HepG2 (cell line): ENCODE results near the gene MIS18A. TPM values are rescaled to one million over a fixed set of nuclear protein-coding genes. Genes with fewer than 3 reads are reported as not detected.

Experiments
- ATAC-seq: fragments of 200-7000 bp; cut with Tn5 transposase; 3 replicates; pipeline ENCODE4 v1.9.1; 2020; ENCODE audit warnings: mild to moderate bottlenecking, moderate library complexity
- BruUV-seq: library from RNA; stranded (reverse); fragments of 400-500 nt; replicated peaks from 2 replicates; lab custom pipeline; 2021; lab: Mats Ljungman, UMichigan
- CTCF ChIA-PET: fragments of 300-600 bp; formaldehyde crosslinking; extraction: SDS; loops from one replicate; lab custom pipeline; 2021; ENCODE audit warnings: low total read pairs, inconsistent platforms, low intra/inter-chr PET ratio; lab: Yijun Ruan, JAX
- POLR2A ChIA-PET: fragments of 350-600 bp; sonication (Branson Sonifier 250); formaldehyde crosslinking; loops from one replicate; lab custom pipeline; 2020; ENCODE audit warnings: antibody characterized with exemption, inconsistent platforms; lab: Yijun Ruan, JAX
- DNase-seq: peaks from one replicate; pipeline ENCODE4 v3.0.0-alpha.2; 2015; ENCODE audit warnings: low spot score
- FAIRE-seq: peaks from 3 replicates; lab custom pipeline; 2011; peaks lifted over from hg19 to GRCh38; lab: Jason Lieb, UNC
- H2AFZ ChIP-seq: one replicate; pipeline ENCODE4 v1.6.1; 2011; ENCODE audit warnings: low read length, inconsistent platforms
- H3K27ac ChIP-seq: fragments of 300-600 bp; 3 replicates; pipeline ENCODE4 v1.8.0; 2011; ENCODE audit warnings: mixed run types, mild to moderate bottlenecking, mixed read lengths, low read length, inconsistent platforms; ENCODE audit not compliant: insufficient read depth; ENCODE audit errors: extremely low read length
- H3K27me3 ChIP-seq, 2 experiments: fragments of 200-600 bp in 1 of 2; 2 replicates in 1 of 2; 3 replicates in 1 of 2; pipeline versions ENCODE4 v1.6.0 to v1.8.0; 2011; ENCODE audit warnings: low read length in 2 of 2, mild to moderate bottlenecking in 2 of 2, moderate library complexity in 2 of 2, inconsistent platforms in 1 of 2; ENCODE audit not compliant: insufficient read depth in 2 of 2, control insufficient read depth in 1 of 2
- H3K36me3 ChIP-seq, 2 experiments: fragments of 200-600 bp in 1 of 2; replicated peaks in 1 of 2; 2 replicates in 1 of 2; 3 replicates in 1 of 2; pipeline versions ENCODE4 v1.5.1 to v1.8.0; 2011; ENCODE audit warnings: low read length in 2 of 2, inconsistent platforms in 1 of 2; ENCODE audit not compliant: insufficient read depth in 2 of 2, control insufficient read depth in 1 of 2
- H3K4me1 ChIP-seq: 2 replicates; pipeline ENCODE4 v1.5.1; 2012; ENCODE audit warnings: low read length, inconsistent platforms; ENCODE audit not compliant: insufficient read depth
- H3K4me2 ChIP-seq: 2 replicates; pipeline ENCODE4 v1.6.0; 2011; ENCODE audit warnings: low read depth, low read length, inconsistent platforms
- H3K4me3 ChIP-seq, 3 experiments: fragments of 200-600 bp in 1 of 3; sonication (generic), shearing (Covaris generic) in 1 of 3; replicated peaks in 1 of 3; 2 replicates each; pipeline ENCODE4 v1.5.1; 2011 to 2016; ENCODE audit warnings: low read length in 3 of 3, inconsistent platforms in 2 of 3, low read depth in 2 of 3, mild to moderate bottlenecking in 2 of 3, control low read depth in 1 of 3, mixed read lengths in 1 of 3; ENCODE audit not compliant: insufficient read depth in 1 of 3
- H3K79me2 ChIP-seq: one replicate; pipeline ENCODE4 v1.6.1; 2011; ENCODE audit warnings: low read length, inconsistent platforms; ENCODE audit not compliant: insufficient read depth
- H3K9ac ChIP-seq: 2 replicates; pipeline ENCODE4 v1.6.0; 2011; ENCODE audit warnings: mild to moderate bottlenecking, low read depth, low read length, inconsistent platforms; ENCODE audit not compliant: insufficient read depth
- H3K9me3 ChIP-seq: 2 replicates; pipeline ENCODE4 v1.5.1; 2012; ENCODE audit warnings: mild to moderate bottlenecking, low read length
- H4K20me1 ChIP-seq: 2 replicates; pipeline ENCODE4 v1.6.0; 2011; ENCODE audit warnings: inconsistent platforms, mild to moderate bottlenecking, low read length, moderate library complexity; ENCODE audit not compliant: insufficient read depth
- ATM ChIP-seq: fragments of 450-650 bp; IDR thresholded peaks from 2 replicates; pipeline ENCODE4 v1.7.1; 2017; ENCODE audit warnings: mild to moderate bottlenecking, borderline replicate concordance
- CEBPB ChIP-seq: IDR thresholded peaks from 2 replicates; pipeline ENCODE4 v1.6.1; 2011; ENCODE audit warnings: low read depth, low read length, improper control_type of control experiment, borderline replicate concordance
- CEBPG ChIP-seq: IDR thresholded peaks from 2 replicates; pipeline ENCODE4 v1.6.1; 2016
- KLF12 ChIP-seq: sonication (generic); formaldehyde crosslinking; IDR thresholded peaks from 2 replicates; pipeline ENCODE4 v1.4.0; 2020; ENCODE audit warnings: missing genetic modification reagents, borderline replicate concordance
- KLF9 ChIP-seq: IDR thresholded peaks from 2 replicates; pipeline ENCODE4 v1.6.1; 2016; ENCODE audit warnings: low read depth
- KMT2B ChIP-seq: IDR thresholded peaks from 2 replicates; pipeline ENCODE4 v1.6.1; 2016; ENCODE audit warnings: missing genetic modification reagents, missing compliant biosample characterization
- RBM22 ChIP-seq: fragments of 200-400 bp; formaldehyde crosslinking; optimal IDR thresholded peaks from 2 replicates; pipeline ENCODE3; 2017; ENCODE audit warnings: mild to moderate bottlenecking, low read length, moderate library complexity
- SOX13 ChIP-seq, 3 experiments: fragments of 450-650 bp in 1 of 3; sonication (generic) in 1 of 3; formaldehyde crosslinking in 1 of 3; IDR thresholded peaks in 2 of 3; conservative IDR thresholded peaks in 1 of 3; 2 replicates each; pipeline versions ENCODE4 v1.5.0 to v1.6.1; 2016 to 2020; ENCODE audit warnings: antibody characterized with exemption in 1 of 3, mild to moderate bottlenecking in 1 of 3, missing compliant biosample characterization in 1 of 3, missing genetic modification reagents in 1 of 3, moderate library complexity in 1 of 3
- TP53 ChIP-seq: sonication (generic); formaldehyde crosslinking; conservative IDR thresholded peaks from 2 replicates; pipeline ENCODE4 v1.4.0; 2020; ENCODE audit warnings: missing genetic modification reagents
- TRIM24 ChIP-seq: sonication (generic); formaldehyde crosslinking; IDR thresholded peaks from 2 replicates; pipeline ENCODE4 v1.8.0; 2022; ENCODE audit warnings: mild to moderate bottlenecking, missing genetic modification reagents
- USF2 ChIP-seq, 2 experiments: sonication (generic) in 1 of 2; formaldehyde crosslinking in 1 of 2; IDR thresholded peaks; 2 replicates each; pipeline versions ENCODE4 v1.5.1 to v1.6.1; 2011 to 2020; ENCODE audit warnings: borderline replicate concordance in 1 of 2, low read depth in 1 of 2, low read length in 1 of 2, mild to moderate bottlenecking in 1 of 2, missing genetic modification reagents in 1 of 2, moderate library complexity in 1 of 2
- ZC3H13 ChIP-seq: sonication (generic); formaldehyde crosslinking; IDR thresholded peaks from 2 replicates; pipeline ENCODE4 v1.8.1; 2023; ENCODE audit warnings: mild to moderate bottlenecking, missing genetic modification reagents, moderate library complexity
- ZMYM2 ChIP-seq: sonication (generic); formaldehyde crosslinking; IDR thresholded peaks from 2 replicates; pipeline ENCODE4 v1.8.0; 2022; ENCODE audit warnings: mild to moderate bottlenecking, missing genetic modification reagents
- ZNF609 ChIP-seq: sonication (generic); formaldehyde crosslinking; IDR thresholded peaks from 2 replicates; pipeline ENCODE4 v1.4.0; 2020; ENCODE audit warnings: mild to moderate bottlenecking, missing genetic modification reagents, borderline replicate concordance
- ZXDC ChIP-seq: sonication (generic); formaldehyde crosslinking; IDR thresholded peaks from 2 replicates; pipeline ENCODE4 v1.5.0; 2020; ENCODE audit warnings: mild to moderate bottlenecking, missing genetic modification reagents
- WGBS: methylation state at CpG from one replicate; pipeline ENCODE4 v1.1.6; 2017; ENCODE audit warnings: low lambda C conversion rate; 5-methylcytosine and 5-hydroxymethylcytosine counted together
- in situ Hi-C: cut with HindIII; loops from 2 replicates; pipeline ENCODE4 v1.10.0; 2017; ENCODE audit warnings: low pct_unique_long_range_greater_than_20kb; ENCODE audit not compliant: extremely low pct_ligation_motif_present
- intact Hi-C: fragments of 100-400 bp; cut with micrococcal nuclease; formaldehyde crosslinking; loops from one replicate; pipeline ENCODE4 v1.10.0; 2022; ENCODE audit not compliant: unreplicated experiment
- polyA plus RNA-seq, 8 experiments: library from polyadenylated mRNA; depleted of rRNA in 3 of 8; stranded (reverse) in 7 of 8; unstranded in 1 of 8; fragments of >200 nt; fragmentation: Illumina TruSeq in 4 of 8; extraction: Trizol in 4 of 8; gene quantifications; 2 replicates each; pipeline versions ENCODE4 v1.2.1 to v1.2.3, GENCODE V29; 2011 to 2016; ENCODE audit warnings: low read depth in 4 of 8, missing spikeins in 1 of 8, mixed read lengths in 1 of 8; ENCODE audit not compliant: insufficient read depth in 1 of 8
- total RNA-seq, 5 experiments: library from RNA; depleted of rRNA; stranded (reverse); fragments of >200 nt; fragmentation: Illumina TruSeq; extraction: Trizol; gene quantifications; 2 replicates each; pipeline ENCODE4 v1.2.3, GENCODE V29; 2016; ENCODE audit warnings: low read depth in 1 of 5

Gene MIS18A
- total and polyA plus RNA-seq, 2 of the 13 experiments (the other 11 are each of a cell fraction or from before 2014, with no cell fraction given) = 11.2 to 41.4 TPM

GRCh38 chr21:32298148-32298559 lies 19.3 kb upstream of the MIS18A start:
- CTCF ChIA-PET = no interaction called here
- Histone ChIP-seq H3K4me3 (peak overlapping the region in 1 of 3 experiments; percentile 55; a peak in 2 of 6 replicates), H3K4me1 (peaks cover 44% of the 10 kb centered on the region), H3K4me2 (peak overlapping the region; percentile 92), H3K36me3 (no peaks in the 10 kb centered on the region), H3K79me2 (no peaks in the 10 kb centered on the region), H3K27ac (no peak overlapping the region), H3K9ac (no peak overlapping the region), H4K20me1 (no peaks in the 10 kb centered on the region), H3K9me3 (no peaks in the 10 kb centered on the region), H3K27me3 (no peaks in the 10 kb centered on the region), H2AFZ (no peak overlapping the region)
- intact Hi-C loops = loop anchor here (5.0 kb wide), 1 partner anchor 34 kb away; no protein-coding TSS in a partner anchor
- POLR2A ChIA-PET = interaction anchor here (1.1 kb wide), 2 partner anchors 11 to 19 kb away, joined by 3 to 4 read pairs; partner anchors contain the start of gene MIS18A
- DNase-seq (no peak), ATAC-seq (peak; percentile 25), FAIRE-seq (no peak)
- in situ Hi-C loops = no loop called here
- BruUV-seq = no TSS peak
- WGBS = 28% methylated on average over 6 of the region's 6 CpGs
- TF ChIP-seq ZC3H13 (no peak), RBM22 (no peak), ZMYM2 (CRISPR knock-in tag) (no peak), CEBPB (peak; percentile 88), SOX13 (IDR thresholded peaks at IDR 0.05) (no peak), SOX13 (CRISPR knock-in tag; conservative IDR thresholded peaks at IDR 0.05 in 1 of 2, IDR thresholded peaks at IDR 0.05 in 1 of 2) (peak in 1 of 2 experiments; percentile 8; a peak in 1 of 4 replicates), KLF9 (CRISPR knock-in tag) (no peak), TRIM24 (CRISPR knock-in tag) (no peak), ATM (no peak), USF2 (IDR thresholded peaks at IDR 0.05; ENCODE audit: low read depth, low read length) (peak; percentile 46; the same call in 1 of the 2 replicates), USF2 (CRISPR knock-in tag; IDR thresholded peaks at IDR 0.05; ENCODE audit: borderline replicate concordance) (no peak; the same call in 1 of the 2 replicates), TP53 (no peak), KMT2B (CRISPR knock-in tag) (no peak), KLF12 (CRISPR knock-in tag) (no peak), ZNF609 (CRISPR knock-in tag) (no peak), CEBPG (CRISPR knock-in tag) (peak; percentile 74), ZXDC (CRISPR knock-in tag) (no peak)
